K562 (cell line): ENCODE data around the gene OGDH. TPM values are rescaled to one million over a fixed set of nuclear protein-coding genes. Genes with fewer than 3 reads are reported as not detected.
A peak's percentile ranks its signal among the peaks of the same experiment; 100 is the strongest.

Source experiments
- CEBPG ChIP-seq, 3 experiments: fragments of 200-800 bp in 1 of 3; sonication (Bioruptor generic) in 1 of 3; sonication (generic) in 1 of 3; formaldehyde crosslinking in 1 of 3; IDR thresholded peaks in 2 of 3; conservative IDR thresholded peaks in 1 of 3; 2 replicates each; pipeline versions ENCODE4 v1.6.1 to v1.8.0; 2016 to 2022; ENCODE audit warnings: missing compliant biosample characterization in 2 of 3, missing genetic modification characterization in 2 of 3, mild to moderate bottlenecking in 1 of 3, missing genetic modification reagents in 1 of 3
- CHD1 ChIP-seq: fragments of 200-600 bp; sonication (generic); IDR thresholded peaks from one replicate; pipeline ENCODE4 v1.6.1; 2012; ENCODE audit warnings: mild to moderate bottlenecking, moderate library complexity, low read length, inconsistent platforms
- DLX4 ChIP-seq: fragments of 250-450 bp; sonication (Bioruptor Pico); IDR thresholded peaks from 2 replicates; pipeline ENCODE4 v1.6.1; 2021; ENCODE audit warnings: mild to moderate bottlenecking
- ETV5 ChIP-seq: sonication (generic); formaldehyde crosslinking; IDR thresholded peaks from 2 replicates; pipeline ENCODE4 v1.4.0; 2020; ENCODE audit warnings: low read depth, mild to moderate bottlenecking, missing genetic modification reagents
- HDAC1 ChIP-seq, 2 experiments: fragments of 450-650 bp; IDR thresholded peaks; 2 replicates each; pipeline ENCODE4 v1.6.1; 2016 to 2017; ENCODE audit warnings: inconsistent platforms in 1 of 2, mild to moderate bottlenecking in 1 of 2, moderate library complexity in 1 of 2
- HDAC3 ChIP-seq: fragments of 450-650 bp; IDR thresholded peaks from 2 replicates; pipeline ENCODE4 v1.6.1; 2018; ENCODE audit warnings: borderline replicate concordance, mild to moderate bottlenecking, moderate library complexity; ENCODE audit not compliant: partially characterized antibody
- MYNN ChIP-seq, 2 experiments: sonication (generic); formaldehyde crosslinking in 1 of 2; IDR thresholded peaks; 2 replicates each; pipeline versions ENCODE4 v1.5.0 to v1.6.1; 2016 to 2020; ENCODE audit warnings: antibody characterized with exemption in 1 of 2, missing genetic modification reagents in 1 of 2
- NR1H2 ChIP-seq: sonication (generic); formaldehyde crosslinking; IDR thresholded peaks from 2 replicates; pipeline ENCODE4 v1.4.0; 2020; ENCODE audit warnings: mild to moderate bottlenecking, missing genetic modification reagents
- NUFIP1 ChIP-seq: fragments of 450-650 bp; IDR thresholded peaks from 2 replicates; pipeline ENCODE4 v1.6.1; 2018; ENCODE audit not compliant: partially characterized antibody
- SMARCA5 ChIP-seq: fragments of 450-650 bp; IDR thresholded peaks from 2 replicates; pipeline ENCODE4 v1.6.1; 2016
- TRIM24 ChIP-seq, 2 experiments: fragments of 450-650 bp; IDR thresholded peaks; 2 replicates each; pipeline ENCODE4 v1.6.1; 2016
- ZNF134 ChIP-seq: fragments of 250-450 bp; sonication (Bioruptor Pico); conservative IDR thresholded peaks from 2 replicates; pipeline ENCODE4 v1.4.0; 2020
- ZNF165 ChIP-seq: fragments of 250-450 bp; sonication (Bioruptor Pico); IDR thresholded peaks from 2 replicates; pipeline ENCODE4 v1.4.0; 2020; ENCODE audit warnings: borderline replicate concordance
- ZNF263 ChIP-seq: sonication (generic); formaldehyde crosslinking; IDR thresholded peaks from 2 replicates; pipeline ENCODE4 v1.8.0; 2022; ENCODE audit warnings: mild to moderate bottlenecking, missing genetic modification reagents, borderline replicate concordance
- ZNF324 ChIP-seq: fragments of 250-450 bp; sonication (Bioruptor Pico); IDR thresholded peaks from 2 replicates; pipeline ENCODE4 v1.4.0; 2020; ENCODE audit warnings: mild to moderate bottlenecking
- ZNF785 ChIP-seq: fragments of 250-450 bp; sonication (Bioruptor Pico); IDR thresholded peaks from 2 replicates; pipeline ENCODE4 v1.4.0; 2020; ENCODE audit warnings: mild to moderate bottlenecking
- polyA plus RNA-seq, 8 experiments: library from polyadenylated mRNA; depleted of rRNA in 4 of 8; stranded (reverse) in 5 of 8; unstranded in 3 of 8; fragments of >200 nt; fragmentation: Nextera tagmentation in 2 of 8; fragmentation: Illumina TruSeq in 1 of 8; extraction: Ambion mirVana in 2 of 8; extraction: Trizol in 1 of 8; gene quantifications; 2 replicates each; pipeline versions ENCODE4 v1.2.1 to v1.2.3, GENCODE V29; 2011 to 2014; ENCODE audit warnings: inconsistent platforms in 1 of 8, missing spikeins in 1 of 8
- total RNA-seq, 7 experiments: library from RNA; depleted of rRNA in 6 of 7; stranded (reverse); fragments of >200 nt in 6 of 7; fragmentation: Illumina TruSeq in 2 of 7; extraction: Trizol in 2 of 7; gene quantifications; 2 replicates each; pipeline versions ENCODE4 v1.2.1 to v1.2.3, GENCODE V29; 2011 to 2021; ENCODE audit warnings: low replicate concordance in 1 of 7
- TF ChIP-seq, protein P1 (sequence below): fragments of 150-350 bp; conservative IDR thresholded peaks from 2 replicates; pipeline ENCODE4 v1.6.1; 2014; ENCODE audit warnings: low read length
- TF ChIP-seq, protein P2 (sequence below): fragments of 250-450 bp; sonication (Bioruptor Pico); IDR thresholded peaks from 2 replicates; pipeline ENCODE4 v1.4.0; 2020; ENCODE audit warnings: mild to moderate bottlenecking, moderate library complexity
- TF ChIP-seq, protein P3 (sequence below): fragments of 450-650 bp; formaldehyde crosslinking; IDR thresholded peaks from 2 replicates; pipeline ENCODE4 v1.4.0; 2020; ENCODE audit warnings: mild to moderate bottlenecking, moderate library complexity

The OGDH gene
- total and polyA plus RNA-seq, 9 of the 15 experiments (the other 6 are each of a cell fraction or from before 2014, with no cell fraction given): 3.1 to 80.3 (median 23.5) TPM

DNA sequence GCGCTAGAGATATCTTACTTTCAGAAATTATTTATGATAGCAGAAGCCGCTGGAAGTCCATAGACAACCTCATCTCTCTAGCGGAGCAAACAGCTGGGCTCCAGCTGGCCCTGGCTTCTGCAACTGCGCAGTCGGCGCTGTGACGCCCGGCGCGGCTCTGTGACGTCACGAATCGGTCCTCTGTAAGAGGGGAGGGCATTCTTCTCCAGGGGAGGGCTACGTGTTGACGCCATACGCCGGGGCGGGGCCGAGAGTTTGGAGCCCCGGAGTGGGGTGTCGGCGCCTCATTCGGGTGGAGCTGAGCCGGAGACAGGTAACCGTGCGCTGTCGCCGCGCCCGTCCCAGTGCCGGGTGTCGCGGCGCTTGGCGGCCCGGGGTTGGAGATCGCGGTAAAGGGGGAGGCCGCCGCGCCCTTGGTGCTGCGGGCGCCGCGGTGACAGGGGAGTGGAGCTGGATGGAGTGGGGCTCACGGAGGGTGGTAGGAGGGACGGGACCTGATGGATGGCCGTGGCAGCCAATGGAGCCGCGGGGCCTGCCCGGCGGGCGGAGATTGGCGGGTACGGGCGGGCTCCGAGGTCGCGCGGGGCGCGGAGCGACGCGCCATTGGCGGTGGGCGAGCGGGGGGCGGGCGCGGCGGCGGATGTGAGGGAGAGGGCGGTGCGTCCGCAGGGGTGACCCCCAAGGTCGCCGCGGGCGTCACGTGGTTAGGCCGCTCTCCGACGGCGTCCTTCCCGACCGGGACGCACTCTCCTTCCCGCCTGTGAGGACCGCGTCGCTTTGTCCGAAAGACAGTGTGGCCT, at the start of gene OGDH (continued):
- no peak for TF ChIP-seq HDAC3
- peak; percentile 77; the same call in 1 of the 2 replicates for TF ChIP-seq MYNN (IDR thresholded peaks at IDR 0.05)
- TF ChIP-seq MYNN (CRISPR knock-in tag; IDR thresholded peaks at IDR 0.05): no peak
- TF ChIP-seq, protein P1, sequence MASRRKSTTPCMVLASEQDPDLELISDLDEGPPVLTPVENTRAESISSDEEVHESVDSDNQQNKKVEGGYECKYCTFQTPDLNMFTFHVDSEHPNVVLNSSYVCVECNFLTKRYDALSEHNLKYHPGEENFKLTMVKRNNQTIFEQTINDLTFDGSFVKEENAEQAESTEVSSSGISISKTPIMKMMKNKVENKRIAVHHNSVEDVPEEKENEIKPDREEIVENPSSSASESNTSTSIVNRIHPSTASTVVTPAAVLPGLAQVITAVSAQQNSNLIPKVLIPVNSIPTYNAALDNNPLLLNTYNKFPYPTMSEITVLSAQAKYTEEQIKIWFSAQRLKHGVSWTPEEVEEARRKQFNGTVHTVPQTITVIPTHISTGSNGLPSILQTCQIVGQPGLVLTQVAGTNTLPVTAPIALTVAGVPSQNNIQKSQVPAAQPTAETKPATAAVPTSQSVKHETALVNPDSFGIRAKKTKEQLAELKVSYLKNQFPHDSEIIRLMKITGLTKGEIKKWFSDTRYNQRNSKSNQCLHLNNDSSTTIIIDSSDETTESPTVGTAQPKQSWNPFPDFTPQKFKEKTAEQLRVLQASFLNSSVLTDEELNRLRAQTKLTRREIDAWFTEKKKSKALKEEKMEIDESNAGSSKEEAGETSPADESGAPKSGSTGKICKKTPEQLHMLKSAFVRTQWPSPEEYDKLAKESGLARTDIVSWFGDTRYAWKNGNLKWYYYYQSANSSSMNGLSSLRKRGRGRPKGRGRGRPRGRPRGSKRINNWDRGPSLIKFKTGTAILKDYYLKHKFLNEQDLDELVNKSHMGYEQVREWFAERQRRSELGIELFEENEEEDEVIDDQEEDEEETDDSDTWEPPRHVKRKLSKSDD: no peak
- no peak; a peak in 1 of 4 replicates for TF ChIP-seq TRIM24 (IDR thresholded peaks at IDR 0.05)
- TF ChIP-seq ETV5 (CRISPR knock-in tag): no peak
- TF ChIP-seq CHD1: no peak
- no peak for TF ChIP-seq ZNF165 (CRISPR knock-in tag)
- 0 out of 2 replicates have a peak, but pooled peaks have one; percentile 46 for TF ChIP-seq CEBPG (CRISPR knock-in tag; IDR thresholded peaks at IDR 0.05)
- no peak; a peak in 1 of 4 replicates for TF ChIP-seq CEBPG (tag; conservative IDR thresholded peaks at IDR 0.05 in 1 of 2, IDR thresholded peaks at IDR 0.05 in 1 of 2)
- TF ChIP-seq ZNF263: no peak; the same call in 1 of the 2 replicates
- TF ChIP-seq SMARCA5: no peak
- no peak for TF ChIP-seq NUFIP1
- TF ChIP-seq, protein P2, sequence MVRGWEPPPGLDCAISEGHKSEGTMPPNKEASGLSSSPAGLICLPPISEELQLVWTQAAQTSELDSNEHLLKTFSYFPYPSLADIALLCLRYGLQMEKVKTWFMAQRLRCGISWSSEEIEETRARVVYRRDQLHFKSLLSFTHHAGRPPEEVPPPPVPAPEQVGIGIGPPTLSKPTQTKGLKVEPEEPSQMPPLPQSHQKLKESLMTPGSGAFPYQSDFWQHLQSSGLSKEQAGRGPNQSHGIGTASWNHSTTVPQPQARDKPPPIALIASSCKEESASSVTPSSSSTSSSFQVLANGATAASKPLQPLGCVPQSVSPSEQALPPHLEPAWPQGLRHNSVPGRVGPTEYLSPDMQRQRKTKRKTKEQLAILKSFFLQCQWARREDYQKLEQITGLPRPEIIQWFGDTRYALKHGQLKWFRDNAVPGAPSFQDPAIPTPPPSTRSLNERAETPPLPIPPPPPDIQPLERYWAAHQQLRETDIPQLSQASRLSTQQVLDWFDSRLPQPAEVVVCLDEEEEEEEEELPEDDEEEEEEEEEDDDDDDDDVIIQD (CRISPR knock-in tag): no peak
- no peak for TF ChIP-seq NR1H2 (CRISPR knock-in tag)
- TF ChIP-seq, protein P3, sequence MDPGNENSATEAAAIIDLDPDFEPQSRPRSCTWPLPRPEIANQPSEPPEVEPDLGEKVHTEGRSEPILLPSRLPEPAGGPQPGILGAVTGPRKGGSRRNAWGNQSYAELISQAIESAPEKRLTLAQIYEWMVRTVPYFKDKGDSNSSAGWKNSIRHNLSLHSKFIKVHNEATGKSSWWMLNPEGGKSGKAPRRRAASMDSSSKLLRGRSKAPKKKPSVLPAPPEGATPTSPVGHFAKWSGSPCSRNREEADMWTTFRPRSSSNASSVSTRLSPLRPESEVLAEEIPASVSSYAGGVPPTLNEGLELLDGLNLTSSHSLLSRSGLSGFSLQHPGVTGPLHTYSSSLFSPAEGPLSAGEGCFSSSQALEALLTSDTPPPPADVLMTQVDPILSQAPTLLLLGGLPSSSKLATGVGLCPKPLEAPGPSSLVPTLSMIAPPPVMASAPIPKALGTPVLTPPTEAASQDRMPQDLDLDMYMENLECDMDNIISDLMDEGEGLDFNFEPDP (CRISPR knock-in tag): no peak
- TF ChIP-seq ZNF785 (CRISPR knock-in tag): no peak
- peak; percentile 71 to 99; a peak in 3 of 4 replicates for TF ChIP-seq HDAC1 (IDR thresholded peaks at IDR 0.05)
- TF ChIP-seq ZNF324 (CRISPR knock-in tag): no peak
- no peak for TF ChIP-seq DLX4 (CRISPR knock-in tag)
- TF ChIP-seq ZNF134 (CRISPR knock-in tag): no peak; the same call in 1 of the 2 replicates
